HepG2 (cell line): ENCODE measurements around the gene ASH1L. TPM values are rescaled to one million over a fixed set of nuclear protein-coding genes. Genes with fewer than 3 reads are reported as not detected.

Source experiments
- AGO2 ChIP-seq: fragments of 200-400 bp; formaldehyde crosslinking; optimal IDR thresholded peaks from 2 replicates; pipeline ENCODE3; 2017; ENCODE audit warnings: mild to moderate bottlenecking, low read depth, low read length, moderate library complexity
- EED ChIP-seq: sonication (generic); formaldehyde crosslinking; IDR thresholded peaks from 2 replicates; pipeline ENCODE4 v1.5.0; 2020; ENCODE audit warnings: mild to moderate bottlenecking, missing genetic modification reagents
- FOXA3 ChIP-seq: IDR thresholded peaks from 2 replicates; pipeline ENCODE4 v1.6.1; 2016; ENCODE audit warnings: missing genetic modification reagents, missing compliant biosample characterization
- GABPB1 ChIP-seq: IDR thresholded peaks from 2 replicates; pipeline ENCODE4 v1.6.1; 2016; ENCODE audit warnings: mild to moderate bottlenecking, missing genetic modification reagents, moderate library complexity, missing compliant biosample characterization
- KDM5B ChIP-seq: sonication (generic); formaldehyde crosslinking; IDR thresholded peaks from 2 replicates; pipeline ENCODE4 v1.4.0; 2020; ENCODE audit warnings: missing genetic modification reagents, mild to moderate bottlenecking, borderline replicate concordance
- PHF5A ChIP-seq: IDR thresholded peaks from one replicate; pipeline ENCODE4 v1.6.1; 2018; ENCODE audit warnings: low read depth, missing genetic modification reagents; ENCODE audit not compliant: unreplicated experiment
- RXRA ChIP-seq: sonication (generic); formaldehyde crosslinking; IDR thresholded peaks from 2 replicates; pipeline ENCODE4 v1.5.1; 2020; ENCODE audit warnings: missing genetic modification reagents
- SIX4 ChIP-seq: sonication (generic); formaldehyde crosslinking; IDR thresholded peaks from 2 replicates; pipeline ENCODE4 v1.4.0; 2020; ENCODE audit warnings: missing genetic modification reagents
- SP5 ChIP-seq: IDR thresholded peaks from 2 replicates; pipeline ENCODE4 v1.6.1; 2016; ENCODE audit warnings: low read depth, borderline replicate concordance
- SPEN ChIP-seq: sonication (generic); formaldehyde crosslinking; IDR thresholded peaks from 2 replicates; pipeline ENCODE4 v1.5.1; 2020; ENCODE audit warnings: low read depth, mild to moderate bottlenecking, missing genetic modification reagents
- SRY ChIP-seq: sonication (generic); formaldehyde crosslinking; IDR thresholded peaks from 2 replicates; pipeline ENCODE4 v1.8.0; 2022; ENCODE audit warnings: mild to moderate bottlenecking, missing genetic modification reagents
- ZFP36L1 ChIP-seq: sonication (generic); formaldehyde crosslinking; IDR thresholded peaks from 2 replicates; pipeline ENCODE4 v1.8.0; 2022; ENCODE audit warnings: mild to moderate bottlenecking, missing genetic modification reagents, moderate library complexity
- ZNF451 ChIP-seq: sonication (generic); formaldehyde crosslinking; IDR thresholded peaks from 2 replicates; pipeline ENCODE4 v1.5.0; 2020; ENCODE audit warnings: mild to moderate bottlenecking, missing genetic modification reagents
- polyA plus RNA-seq, 8 experiments: library from polyadenylated mRNA; depleted of rRNA in 3 of 8; stranded (reverse) in 7 of 8; unstranded in 1 of 8; fragments of >200 nt; fragmentation: Illumina TruSeq in 4 of 8; extraction: Trizol in 4 of 8; gene quantifications; 2 replicates each; pipeline versions ENCODE4 v1.2.1 to v1.2.3, GENCODE V29; 2011 to 2016; ENCODE audit warnings: low read depth in 4 of 8, missing spikeins in 1 of 8, mixed read lengths in 1 of 8; ENCODE audit not compliant: insufficient read depth in 1 of 8
- total RNA-seq, 5 experiments: library from RNA; depleted of rRNA; stranded (reverse); fragments of >200 nt; fragmentation: Illumina TruSeq; extraction: Trizol; gene quantifications; 2 replicates each; pipeline ENCODE4 v1.2.3, GENCODE V29; 2016; ENCODE audit warnings: low read depth in 1 of 5
- TF ChIP-seq, protein P1 (sequence below): sonication (generic); formaldehyde crosslinking; IDR thresholded peaks from 2 replicates; pipeline ENCODE4 v1.5.0; 2020; ENCODE audit warnings: mild to moderate bottlenecking, missing genetic modification reagents
- TF ChIP-seq, protein P2 (sequence below): sonication (generic); formaldehyde crosslinking; IDR thresholded peaks from 2 replicates; pipeline ENCODE4 v1.4.0; 2020; ENCODE audit warnings: missing genetic modification reagents
- TF ChIP-seq, protein P3 (sequence below): sonication (generic); formaldehyde crosslinking; IDR thresholded peaks from 2 replicates; pipeline ENCODE4 v1.4.0; 2020; ENCODE audit warnings: missing genetic modification reagents
- TF ChIP-seq, protein P4 (sequence below): sonication (generic); formaldehyde crosslinking; IDR thresholded peaks from 2 replicates; pipeline ENCODE4 v1.4.0; 2020; ENCODE audit warnings: mild to moderate bottlenecking, missing genetic modification reagents

Gene ASH1L
- total and polyA plus RNA-seq, 2 of the 13 experiments (the other 11 are each of a cell fraction or from before 2014, with no cell fraction given), result 10.2 to 15.3 TPM

DNA sequence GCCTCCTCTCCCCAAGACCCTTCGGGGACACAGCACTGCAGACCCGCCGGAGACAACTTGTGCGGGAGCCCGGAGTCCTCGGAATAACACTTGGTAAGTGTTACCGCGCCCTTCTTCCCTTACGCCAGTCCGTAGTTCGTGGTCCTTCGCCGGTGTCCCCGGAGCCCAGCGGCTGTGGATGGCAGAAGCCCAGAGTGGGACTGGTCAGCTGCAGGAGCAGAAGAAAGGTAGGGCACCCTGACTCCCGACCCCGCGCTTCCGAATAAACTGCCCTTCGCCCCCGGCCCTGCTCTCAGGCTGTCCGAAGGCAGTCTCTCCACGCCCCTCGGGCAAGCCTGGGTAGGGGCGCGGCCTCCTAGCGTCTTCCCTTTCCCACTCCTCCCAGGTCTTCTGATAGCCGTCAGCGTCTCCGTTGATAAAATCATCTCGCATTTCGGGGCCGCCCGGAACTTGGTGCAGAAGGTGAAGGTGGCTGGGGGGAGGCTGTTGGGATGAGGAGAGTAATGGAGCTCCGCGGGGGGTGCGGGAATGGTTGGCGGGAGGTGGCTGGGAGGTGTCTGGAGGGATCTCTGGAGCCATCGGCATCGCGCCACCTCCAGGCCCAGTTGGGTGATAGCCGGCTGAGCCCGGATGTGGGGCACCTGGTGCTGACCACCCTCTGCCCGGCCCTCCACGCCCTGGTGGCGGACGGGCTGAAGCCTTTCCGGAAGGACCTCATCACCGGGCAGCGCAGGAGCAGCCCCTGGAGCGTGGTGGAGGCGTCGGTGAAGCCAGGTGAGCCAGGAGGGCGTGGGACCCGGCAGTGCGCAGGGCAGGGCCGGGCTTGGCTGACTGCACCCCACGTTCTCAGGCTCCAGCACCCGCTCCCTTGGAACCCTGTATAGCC lies 237.6 kb downstream of the ASH1L start (continued):
- peak; percentile 43 for TF ChIP-seq GABPB1 (CRISPR knock-in tag)
- TF ChIP-seq ZFP36L1 (CRISPR knock-in tag), result no peak
- TF ChIP-seq SPEN (CRISPR knock-in tag), result peak; percentile 37
- TF ChIP-seq AGO2, result peak; percentile 51
- 0 out of 2 replicates have a peak, but pooled peaks have one; percentile 9 for TF ChIP-seq RXRA (CRISPR knock-in tag)
- TF ChIP-seq KDM5B, result 0 out of 2 replicates have a peak, but pooled peaks have one; percentile 14
- TF ChIP-seq SRY (CRISPR knock-in tag), result no peak
- no peak for TF ChIP-seq PHF5A
- peak; percentile 78; the same call in 1 of the 2 replicates for TF ChIP-seq EED (CRISPR knock-in tag)
- 0 out of 2 replicates have a peak, but pooled peaks have one; percentile 6 for TF ChIP-seq FOXA3 (CRISPR knock-in tag)
- no peak for TF ChIP-seq SIX4 (CRISPR knock-in tag)
- TF ChIP-seq ZNF451 (CRISPR knock-in tag), result no peak
- peak; percentile 10; the same call in 1 of the 2 replicates for TF ChIP-seq SP5 (CRISPR knock-in tag)
- TF ChIP-seq, protein P1, sequence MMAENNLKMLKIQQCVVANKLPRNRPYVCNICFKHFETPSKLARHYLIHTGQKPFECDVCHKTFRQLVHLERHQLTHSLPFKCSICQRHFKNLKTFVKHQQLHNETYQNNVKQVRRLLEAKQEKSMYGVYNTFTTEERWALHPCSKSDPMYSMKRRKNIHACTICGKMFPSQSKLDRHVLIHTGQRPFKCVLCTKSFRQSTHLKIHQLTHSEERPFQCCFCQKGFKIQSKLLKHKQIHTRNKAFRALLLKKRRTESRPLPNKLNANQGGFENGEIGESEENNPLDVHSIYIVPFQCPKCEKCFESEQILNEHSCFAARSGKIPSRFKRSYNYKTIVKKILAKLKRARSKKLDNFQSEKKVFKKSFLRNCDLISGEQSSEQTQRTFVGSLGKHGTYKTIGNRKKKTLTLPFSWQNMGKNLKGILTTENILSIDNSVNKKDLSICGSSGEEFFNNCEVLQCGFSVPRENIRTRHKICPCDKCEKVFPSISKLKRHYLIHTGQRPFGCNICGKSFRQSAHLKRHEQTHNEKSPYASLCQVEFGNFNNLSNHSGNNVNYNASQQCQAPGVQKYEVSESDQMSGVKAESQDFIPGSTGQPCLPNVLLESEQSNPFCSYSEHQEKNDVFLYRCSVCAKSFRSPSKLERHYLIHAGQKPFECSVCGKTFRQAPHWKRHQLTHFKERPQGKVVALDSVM (CRISPR knock-in tag), result no peak
- TF ChIP-seq, protein P2, sequence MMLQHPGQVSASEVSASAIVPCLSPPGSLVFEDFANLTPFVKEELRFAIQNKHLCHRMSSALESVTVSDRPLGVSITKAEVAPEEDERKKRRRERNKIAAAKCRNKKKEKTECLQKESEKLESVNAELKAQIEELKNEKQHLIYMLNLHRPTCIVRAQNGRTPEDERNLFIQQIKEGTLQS (CRISPR knock-in tag), result no peak
- TF ChIP-seq, protein P3, sequence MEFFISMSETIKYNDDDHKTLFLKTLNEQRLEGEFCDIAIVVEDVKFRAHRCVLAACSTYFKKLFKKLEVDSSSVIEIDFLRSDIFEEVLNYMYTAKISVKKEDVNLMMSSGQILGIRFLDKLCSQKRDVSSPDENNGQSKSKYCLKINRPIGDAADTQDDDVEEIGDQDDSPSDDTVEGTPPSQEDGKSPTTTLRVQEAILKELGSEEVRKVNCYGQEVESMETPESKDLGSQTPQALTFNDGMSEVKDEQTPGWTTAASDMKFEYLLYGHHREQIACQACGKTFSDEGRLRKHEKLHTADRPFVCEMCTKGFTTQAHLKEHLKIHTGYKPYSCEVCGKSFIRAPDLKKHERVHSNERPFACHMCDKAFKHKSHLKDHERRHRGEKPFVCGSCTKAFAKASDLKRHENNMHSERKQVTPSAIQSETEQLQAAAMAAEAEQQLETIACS (CRISPR knock-in tag), result 0 out of 2 replicates have a peak, but pooled peaks have one; percentile 34
- TF ChIP-seq, protein P4, sequence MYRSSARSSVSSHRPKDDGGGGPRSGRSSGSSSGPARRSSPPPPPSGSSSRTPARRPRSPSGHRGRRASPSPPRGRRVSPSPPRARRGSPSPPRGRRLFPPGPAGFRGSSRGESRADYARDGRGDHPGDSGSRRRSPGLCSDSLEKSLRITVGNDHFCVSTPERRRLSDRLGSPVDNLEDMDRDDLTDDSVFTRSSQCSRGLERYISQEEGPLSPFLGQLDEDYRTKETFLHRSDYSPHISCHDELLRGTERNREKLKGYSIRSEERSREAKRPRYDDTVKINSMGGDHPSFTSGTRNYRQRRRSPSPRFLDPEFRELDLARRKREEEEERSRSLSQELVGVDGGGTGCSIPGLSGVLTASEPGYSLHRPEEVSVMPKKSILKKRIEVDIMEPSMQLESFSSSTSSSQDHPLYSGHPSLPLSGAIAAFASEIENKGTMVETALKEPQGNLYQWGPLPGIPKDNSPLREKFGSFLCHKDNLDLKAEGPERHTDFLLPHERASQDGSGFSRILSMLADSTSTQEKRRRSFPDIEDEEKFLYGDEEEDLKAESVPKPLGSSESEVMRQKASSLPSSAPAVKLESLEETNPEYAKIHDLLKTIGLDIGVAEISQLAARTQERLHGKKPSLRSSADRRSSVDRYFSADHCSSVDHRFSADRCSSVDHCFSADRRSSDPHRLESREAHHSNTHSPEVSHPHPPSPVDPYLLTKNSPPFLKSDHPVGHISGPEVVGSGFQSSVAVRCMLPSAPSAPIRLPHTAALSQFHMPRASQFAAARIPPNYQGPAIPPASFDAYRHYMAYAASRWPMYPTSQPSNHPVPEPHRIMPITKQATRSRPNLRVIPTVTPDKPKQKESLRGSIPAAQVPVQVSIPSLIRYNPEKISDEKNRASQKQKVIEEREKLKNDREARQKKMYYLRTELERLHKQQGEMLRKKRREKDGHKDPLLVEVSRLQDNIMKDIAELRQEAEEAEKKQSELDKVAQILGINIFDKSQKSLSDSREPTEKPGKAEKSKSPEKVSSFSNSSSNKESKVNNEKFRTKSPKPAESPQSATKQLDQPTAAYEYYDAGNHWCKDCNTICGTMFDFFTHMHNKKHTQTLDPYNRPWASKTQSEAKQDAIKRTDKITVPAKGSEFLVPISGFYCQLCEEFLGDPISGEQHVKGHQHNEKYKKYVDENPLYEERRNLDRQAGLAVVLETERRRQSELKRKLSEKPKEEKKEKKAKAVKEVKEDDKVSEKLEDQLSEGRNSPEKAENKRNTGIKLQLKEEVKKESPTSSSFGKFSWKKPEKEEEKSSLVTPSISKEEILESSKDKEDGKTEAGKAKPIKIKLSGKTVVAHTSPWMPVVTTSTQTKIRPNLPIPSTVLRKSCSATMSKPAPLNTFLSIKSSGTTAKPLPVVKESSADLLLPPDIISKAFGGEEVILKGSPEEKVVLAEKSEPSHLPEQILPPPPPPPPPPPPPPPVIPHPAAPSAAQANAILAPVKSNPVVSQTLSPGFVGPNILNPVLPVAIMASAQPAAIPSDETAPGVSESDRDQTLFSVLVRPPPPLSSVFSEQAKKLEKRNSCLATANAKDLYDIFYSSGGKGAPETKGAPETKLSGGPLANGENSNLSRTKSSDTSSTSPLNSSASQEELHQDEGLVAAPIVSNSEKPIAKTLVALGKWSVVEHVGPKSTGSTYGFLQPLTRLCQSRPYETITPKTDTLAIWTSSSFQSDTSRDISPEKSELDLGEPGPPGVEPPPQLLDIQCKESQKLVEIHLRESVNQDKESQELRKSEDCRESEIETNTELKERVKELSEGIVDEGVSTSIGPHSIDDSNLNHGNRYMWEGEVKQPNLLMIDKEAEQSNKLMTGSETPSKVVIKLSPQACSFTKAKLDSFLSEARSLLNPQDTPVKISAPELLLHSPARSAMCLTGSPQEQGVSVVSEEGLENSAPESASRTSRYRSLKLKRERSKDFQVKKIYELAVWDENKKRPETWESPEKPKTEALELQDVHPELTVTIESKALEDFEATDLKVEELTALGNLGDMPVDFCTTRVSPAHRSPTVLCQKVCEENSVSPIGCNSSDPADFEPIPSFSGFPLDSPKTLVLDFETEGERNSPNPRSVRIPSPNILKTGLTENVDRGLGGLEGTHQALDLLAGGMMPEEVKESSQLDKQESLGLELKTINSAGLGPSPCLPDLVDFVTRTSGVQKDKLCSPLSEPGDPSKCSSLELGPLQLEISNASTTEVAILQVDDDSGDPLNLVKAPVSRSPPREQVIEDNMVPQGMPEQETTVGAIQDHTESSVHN (CRISPR knock-in tag), result peak; percentile 65; the same call in 1 of the 2 replicates
